ENCODE measurements around the gene PLCL1. TPM values are rescaled to one million over a fixed set of nuclear protein-coding genes. Genes with fewer than 3 reads are reported as not detected.

PLCL1 gene
- polyA plus RNA-seq, 1 of the 3 experiments (the other 2 are of a cell fraction) = 7.7 TPM

- no peak for TF ChIP-seq IRF3 (IDR thresholded peaks at IDR 0.05; ENCODE audit: low read depth, low read length)
These were observed 35.5 kb downstream of the PLCL1 start (continued) for GRCh38 chr2:197839856-197840255.

GRCh38 chr2:197846128-197846527 lies 41.7 kb downstream of the PLCL1 start:
- Histone ChIP-seq H3K36me3 (replicated peaks in 1 of 2; ENCODE audit: control insufficient read depth in 1 of 2, insufficient read depth in 2 of 2, low read length in 1 of 2) (no peaks in the 10 kb centered on the region), H3F3A (replicated peaks; ENCODE audit: insufficient read depth) (peaks cover 11% of the 10 kb centered on the region), H3K9me2 (no peaks in the 10 kb centered on the region), H3K4me1 (ENCODE audit: control insufficient read depth in 1 of 2, insufficient read depth in 2 of 2, low read depth in 1 of 2, low read length in 1 of 2) (peaks cover 0 to 17% of the 10 kb centered on the region in 2 experiments; a peak in 2 of 4 replicates), H2AFZ (ENCODE audit: low read depth) (no peak overlapping the region), H3K27me3 (ENCODE audit: insufficient read depth) (no peaks in the 10 kb centered on the region), H3K27ac (ENCODE audit: low read depth in 2 of 2, low read length in 1 of 2) (peak overlapping the region in 1 of 2 experiments; percentile 69; a peak in 2 of 4 replicates), H3K79me2 (ENCODE audit: insufficient read depth) (peaks cover 38% of the 10 kb centered on the region), H4K20me1 (ENCODE audit: insufficient read depth) (no peaks in the 10 kb centered on the region), H3K9me3 (no peaks in the 10 kb centered on the region), H3K4me3 (ENCODE audit: low read depth in 2 of 2, low read length in 1 of 2) (no peak overlapping the region), H3K9ac (no peak overlapping the region), H3K4me2 (peak overlapping the region; percentile 43)
- whole genome bisulfite sequencing (ENCODE audit: low lambda C conversion rate) = 18% methylated on average over 2 of the region's 2 CpGs
- peak; percentile 34; the same call in 1 of the 2 replicates for TF ChIP-seq FOSL2 (IDR thresholded peaks at IDR 0.05; ENCODE audit: borderline replicate concordance, low read depth)
- 0 out of 2 replicates have a peak, but pooled peaks have one; percentile 37 for TF ChIP-seq NFIC (IDR thresholded peaks at IDR 0.05; ENCODE audit: borderline replicate concordance)
- TF ChIP-seq MXI1 (IDR thresholded peaks at IDR 0.05; ENCODE audit: low read depth, low read length) = no peak
- TF ChIP-seq ELF1 (IDR thresholded peaks at IDR 0.05) = no peak
- TF ChIP-seq PBX3 (IDR thresholded peaks at IDR 0.05) = peak; percentile 40; the same call in 1 of the 2 replicates
- TF ChIP-seq SMC3 (IDR thresholded peaks at IDR 0.05; ENCODE audit: low read depth, low read length) = no peak
- no peak for TF ChIP-seq SIN3A (IDR thresholded peaks at IDR 0.05; ENCODE audit: borderline replicate concordance, low read depth, low read length)
- TF ChIP-seq EP300 (IDR thresholded peaks at IDR 0.05; ENCODE audit: borderline replicate concordance in 1 of 2, low read depth in 1 of 2, low read length in 1 of 2) = peak; percentile 28 to 53; a peak in 3 of 4 replicates
- TF ChIP-seq TCF12 (IDR thresholded peaks at IDR 0.05) = peak; percentile 54
- TF ChIP-seq RCOR1 (IDR thresholded peaks at IDR 0.05; ENCODE audit: low read length) = 0 out of 2 replicates have a peak, but pooled peaks have one; percentile 23
- no peak for DNase-seq
- POLR2A ChIA-PET = no interaction called here
- CTCF ChIA-PET = interaction anchor here (0.6 kb wide), 1 partner anchor 33 kb away, joined by 4 read pairs; no protein-coding TSS in a partner anchor

- Histone ChIP-seq H3K4me2 (peak overlapping the region; percentile 43), H3K4me3 (ENCODE audit: low read depth in 2 of 2, low read length in 1 of 2) (no peak overlapping the region), H3K27me3 (ENCODE audit: insufficient read depth) (no peaks in the 10 kb centered on the region), H3K9me3 (no peaks in the 10 kb centered on the region), H4K20me1 (ENCODE audit: insufficient read depth) (no peaks in the 10 kb centered on the region; the same call in 1 of the 2 replicates), H3K9me2 (no peaks in the 10 kb centered on the region), H3K79me2 (ENCODE audit: insufficient read depth) (peaks cover 38% of the 10 kb centered on the region), H2AFZ (ENCODE audit: low read depth) (no peak overlapping the region), H3K4me1 (ENCODE audit: control insufficient read depth in 1 of 2, insufficient read depth in 2 of 2, low read depth in 1 of 2, low read length in 1 of 2) (peaks cover 2 to 17% of the 10 kb centered on the region in 2 experiments; a peak in 3 of 4 replicates), H3F3A (replicated peaks; ENCODE audit: insufficient read depth) (peaks cover 11% of the 10 kb centered on the region), H3K9ac (no peak overlapping the region), H3K27ac (ENCODE audit: low read depth in 2 of 2, low read length in 1 of 2) (peak overlapping the region in 1 of 2 experiments; percentile 69; a peak in 3 of 4 replicates), H3K36me3 (replicated peaks in 1 of 2; ENCODE audit: control insufficient read depth in 1 of 2, insufficient read depth in 2 of 2, low read length in 1 of 2) (no peaks in the 10 kb centered on the region)
- ChIA-PET POLR2A (no interaction called here), CTCF (no interaction called here)
- TF ChIP-seq PBX3 (IDR thresholded peaks at IDR 0.05) = no peak
- no peak for TF ChIP-seq GATA2 (CRISPR knock-in tag; IDR thresholded peaks at IDR 0.05)
- TF ChIP-seq TCF12 (IDR thresholded peaks at IDR 0.05) = 0 out of 2 replicates have a peak, but pooled peaks have one; percentile 28
- WGBS (ENCODE audit: low lambda C conversion rate) = 80% methylated on average over 3 of the region's 3 CpGs
- DNase-seq = no peak
These were observed 42.4 kb downstream of the PLCL1 start for GRCh38 chr2:197846777-197847176.

Measured in SK-N-SH (cell line).